Common myeloid progenitor, CD34-positive (primary cell): ENCODE results near the gene MRTFB.

ENCODE experiments used
- CTCF ChIA-PET: fragments of 350-600 bp; sonication (Branson Sonifier 250); formaldehyde crosslinking; loops from one replicate; lab custom pipeline; 2021; ENCODE audit warnings: antibody characterized with exemption; lab: Charles Lee
- POLR2A ChIA-PET: fragments of 350-600 bp; sonication (Branson Sonifier 250); formaldehyde crosslinking; loops from one replicate; lab custom pipeline; 2021; ENCODE audit warnings: antibody characterized with exemption; lab: Charles Lee
- DNase-seq, 3 donors: peaks; one replicate each; pipeline versions ENCODE4 v3.0.0 to v3.0.0-alpha.2; 2013
- H3K27ac ChIP-seq, 2 experiments: 1 replicate in 1 of 2; 2 replicates in 1 of 2; pipeline ENCODE4 v1.7.0; 2013; ENCODE audit warnings: inconsistent platforms in 2 of 2, low read length in 2 of 2, mild to moderate bottlenecking in 2 of 2, low read depth in 1 of 2, moderate library complexity in 1 of 2; ENCODE audit not compliant: severe bottlenecking in 2 of 2, insufficient read depth in 1 of 2, poor library complexity in 1 of 2
- H3K27me3 ChIP-seq, 5 experiments: replicated peaks in 2 of 5; 1 replicate in 3 of 5; 2 replicates in 2 of 5; pipeline versions ENCODE4 v1.6.1 to v1.7.0; 2013; ENCODE audit warnings: low read length in 4 of 5, mild to moderate bottlenecking in 2 of 5, moderate library complexity in 2 of 5, inconsistent platforms in 1 of 5; ENCODE audit not compliant: insufficient read depth in 5 of 5, control insufficient read depth in 4 of 5
- H3K36me3 ChIP-seq, 4 experiments: 1 replicate in 2 of 4; 2 replicates in 2 of 4; pipeline versions ENCODE4 v1.6.1 to v1.7.0; 2013; ENCODE audit warnings: low read length in 3 of 4, control low read depth in 1 of 4, mild to moderate bottlenecking in 1 of 4; ENCODE audit not compliant: control insufficient read depth in 4 of 4, insufficient read depth in 4 of 4
- H3K4me1 ChIP-seq, 4 experiments: 1 replicate in 3 of 4; 2 replicates in 1 of 4; pipeline versions ENCODE4 v1.6.1 to v1.7.1; 2013; ENCODE audit warnings: low read length in 3 of 4, mild to moderate bottlenecking in 3 of 4, control low read depth in 1 of 4, inconsistent platforms in 1 of 4, moderate library complexity in 1 of 4; ENCODE audit not compliant: control insufficient read depth in 4 of 4, insufficient read depth in 4 of 4; ENCODE audit errors: control extremely low read depth in 1 of 4
- H3K4me3 ChIP-seq, 7 experiments: 1 replicate in 4 of 7; 2 replicates in 3 of 7; pipeline versions ENCODE4 v1.5.1 to v1.7.0; 2013; ENCODE audit warnings: mild to moderate bottlenecking in 7 of 7, low read length in 6 of 7, moderate library complexity in 6 of 7, inconsistent platforms in 2 of 7, low read depth in 2 of 7, control low read depth in 1 of 7; ENCODE audit not compliant: insufficient read depth in 4 of 7, control insufficient read depth in 1 of 7; ENCODE audit errors: extremely low read depth in 1 of 7
- H3K9me3 ChIP-seq, 5 experiments: 1 replicate in 4 of 5; 2 replicates in 1 of 5; pipeline versions ENCODE4 v1.6.1 to v1.7.1; 2013; ENCODE audit warnings: low read length in 4 of 5, mild to moderate bottlenecking in 2 of 5, inconsistent platforms in 1 of 5, low read depth in 1 of 5, moderate library complexity in 1 of 5; ENCODE audit not compliant: control insufficient read depth in 4 of 5, insufficient read depth in 2 of 5; ENCODE audit errors: control extremely low read depth in 1 of 5
- WGBS: methylation state at CpG from one replicate; pipeline ENCODE4 v1.1.5; 2013; ENCODE audit not compliant: insufficient coverage; 5-methylcytosine and 5-hydroxymethylcytosine counted together

MRTFB gene

DNA sequence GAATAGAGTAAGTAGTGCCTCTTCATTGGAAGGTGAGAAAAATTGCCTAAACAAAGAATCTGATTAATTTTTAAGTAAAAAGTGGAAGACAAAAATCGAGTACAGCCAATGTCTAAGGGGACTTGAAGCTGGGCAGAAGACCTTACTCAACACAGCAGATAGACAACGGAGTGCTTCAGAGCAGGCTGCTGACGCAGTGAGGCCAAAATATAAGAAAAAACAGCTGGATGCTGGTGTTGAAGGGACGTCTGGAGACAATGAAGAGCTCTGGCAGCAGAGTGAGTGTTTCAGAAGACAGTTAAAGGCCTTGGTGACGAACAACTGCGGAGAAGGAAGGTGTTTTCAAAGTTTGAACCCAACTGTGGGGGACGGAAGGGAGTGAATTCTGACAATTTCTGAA, 169.8 kb downstream of the MRTFB start:
- ChIA-PET CTCF (interaction anchor here (0.9 to 1.8 kb wide), 2 partner anchors 8 to 12 kb away, joined by 3 to 4 read pairs; no protein-coding TSS in a partner anchor), POLR2A (no interaction called here)
- H3K27me3 ChIP-seq = no peaks in the 10 kb centered on the region
- no peaks in the 10 kb centered on the region for H3K9me3 ChIP-seq
- 96% methylated on average over 6 of the region's 7 CpGs for WGBS
- no peak overlapping the region for H3K27ac ChIP-seq
- no peaks in the 10 kb centered on the region for H3K4me1 ChIP-seq
- H3K4me3 ChIP-seq = no peak overlapping the region
- no peak for DNase-seq
- H3K36me3 ChIP-seq = peaks cover 8 to 29% (median 18%) of the 10 kb centered on the region in 4 experiments

DNA sequence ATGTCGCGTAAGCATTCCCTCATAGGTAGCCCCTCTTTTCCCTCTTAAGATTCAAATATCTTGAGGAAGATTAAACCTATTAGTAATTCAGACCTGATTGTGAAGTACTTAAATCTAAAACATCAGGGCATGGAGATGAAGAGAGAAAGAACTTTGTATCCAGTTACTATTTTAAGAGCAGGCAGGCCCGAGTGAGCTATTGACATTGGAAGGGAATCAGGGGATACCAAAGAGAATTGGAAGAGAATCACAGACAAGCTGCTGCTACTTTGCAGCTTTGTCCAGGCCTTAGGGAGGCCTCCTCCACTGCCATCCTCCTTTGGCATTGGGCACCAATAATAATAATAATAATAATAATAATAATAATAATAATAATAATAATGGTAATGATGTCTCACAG, 170.5 kb downstream of the MRTFB start:
- H3K27ac ChIP-seq = no peak overlapping the region
- CTCF ChIA-PET = interaction anchor here (1.8 kb wide), 1 partner anchor 13 kb away, joined by 4 read pairs; no protein-coding TSS in a partner anchor
- no peaks in the 10 kb centered on the region for H3K9me3 ChIP-seq
- H3K4me1 ChIP-seq = no peaks in the 10 kb centered on the region
- no peaks in the 10 kb centered on the region for H3K27me3 ChIP-seq
- 100% methylated on average over 1 of the region's 3 CpGs for WGBS
- no peak overlapping the region for H3K4me3 ChIP-seq
- POLR2A ChIA-PET = no interaction called here
- no peak for DNase-seq
- H3K36me3 ChIP-seq = peaks cover 8 to 34% (median 22%) of the 10 kb centered on the region in 4 experiments

DNA sequence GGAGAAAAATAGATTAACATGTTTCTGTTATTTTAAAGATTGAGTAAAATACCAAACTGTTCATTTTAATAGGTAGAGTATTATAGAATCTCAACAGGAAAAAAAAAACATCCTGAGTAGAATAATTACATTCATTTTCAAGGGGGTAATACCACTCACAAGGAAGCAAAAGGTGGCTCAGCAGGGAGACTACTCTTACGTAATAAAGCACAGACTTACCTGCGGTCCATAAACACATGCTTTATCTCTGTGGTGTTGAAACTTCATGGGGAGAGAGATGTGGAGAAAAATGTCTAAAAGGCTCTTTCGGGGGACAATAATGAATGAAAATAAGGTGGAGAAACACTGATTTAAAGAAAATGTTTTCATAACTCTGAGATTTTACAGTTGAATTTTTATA, 171.7 kb downstream of the MRTFB start:
- POLR2A ChIA-PET = no interaction called here
- CTCF ChIA-PET = no interaction called here
- peaks cover 8 to 42% (median 29%) of the 10 kb centered on the region in 4 experiments for H3K36me3 ChIP-seq
- no peaks in the 10 kb centered on the region for H3K9me3 ChIP-seq
- 93% methylated on average over 2 of the region's 3 CpGs for whole genome bisulfite sequencing
- no peaks in the 10 kb centered on the region for H3K27me3 ChIP-seq
- no peak overlapping the region for H3K4me3 ChIP-seq
- H3K4me1 ChIP-seq = no peaks in the 10 kb centered on the region
- DNase-seq = no peak
- no peak overlapping the region for H3K27ac ChIP-seq

GRCh38 chr16:14244196-14245010, 173.3 kb downstream of the MRTFB start:
- Histone ChIP-seq H3K4me3 (no peak overlapping the region), H3K9me3 (no peaks in the 10 kb centered on the region), H3K36me3 (peaks cover 8 to 45% (median 32%) of the 10 kb centered on the region in 4 experiments), H3K27me3 (no peaks in the 10 kb centered on the region), H3K27ac (no peak overlapping the region), H3K4me1 (no peaks in the 10 kb centered on the region)
- 100% methylated on average over 2 of the region's 4 CpGs for WGBS
- ChIA-PET CTCF (interaction anchor here (0.9 kb wide), 1 partner anchor 284 kb away, joined by 3 read pairs; no protein-coding TSS in a partner anchor), POLR2A (no interaction called here)
- no peak for DNase-seq

GRCh38 chr16:14248791-14249190, 177.7 kb downstream of the MRTFB start:
- Histone ChIP-seq H3K4me3 (no peak overlapping the region), H3K4me1 (no peaks in the 10 kb centered on the region), H3K27ac (no peak overlapping the region), H3K27me3 (no peaks in the 10 kb centered on the region), H3K9me3 (no peaks in the 10 kb centered on the region), H3K36me3 (peaks cover 12 to 66% (median 44%) of the 10 kb centered on the region in 4 experiments)
- ChIA-PET CTCF (interaction anchor here (0.7 to 2.6 kb wide), 6 partner anchors 51 to 351 kb away, joined by 3 to 20 read pairs (median 4); no protein-coding TSS in a partner anchor), POLR2A (no interaction called here)
- 98% methylated on average over 5 of the region's 5 CpGs for WGBS
- DNase-seq = no peak

- no peak overlapping the region for H3K27ac ChIP-seq
- no peaks in the 10 kb centered on the region for H3K9me3 ChIP-seq
- 100% methylated on average over 1 of the region's 7 CpGs for WGBS
- no peaks in the 10 kb centered on the region for H3K4me1 ChIP-seq
- H3K36me3 ChIP-seq = peaks cover 14 to 69% (median 48%) of the 10 kb centered on the region in 4 experiments
- POLR2A ChIA-PET = no interaction called here
- CTCF ChIA-PET = interaction anchor here (0.6 to 2.6 kb wide), 13 partner anchors 9 to 354 kb away, joined by 3 to 20 read pairs (median 3); no protein-coding TSS in a partner anchor
- H3K4me3 ChIP-seq = no peak overlapping the region
- H3K27me3 ChIP-seq = no peaks in the 10 kb centered on the region
- peak; percentile 41 to 67 (median 60) for DNase-seq
These were observed 178.3 kb downstream of the MRTFB start for GRCh38 chr16:14249291-14250032.
